CD4-positive, alpha-beta T cell treated with Interleukin-17A for 1 hour (primary cell): Measurements from ENCODE around the gene TIPRL.
"Not testable (repeated sequence)": the region's sequence is repeated elsewhere in the genome, so short reads cannot be mapped to it uniquely, and the experiment has no call there.

Experiments used
- DNase-seq: peaks from one replicate; pipeline ENCODE4 v3.0.0-alpha.2; 2020

TIPRL gene

DNA sequence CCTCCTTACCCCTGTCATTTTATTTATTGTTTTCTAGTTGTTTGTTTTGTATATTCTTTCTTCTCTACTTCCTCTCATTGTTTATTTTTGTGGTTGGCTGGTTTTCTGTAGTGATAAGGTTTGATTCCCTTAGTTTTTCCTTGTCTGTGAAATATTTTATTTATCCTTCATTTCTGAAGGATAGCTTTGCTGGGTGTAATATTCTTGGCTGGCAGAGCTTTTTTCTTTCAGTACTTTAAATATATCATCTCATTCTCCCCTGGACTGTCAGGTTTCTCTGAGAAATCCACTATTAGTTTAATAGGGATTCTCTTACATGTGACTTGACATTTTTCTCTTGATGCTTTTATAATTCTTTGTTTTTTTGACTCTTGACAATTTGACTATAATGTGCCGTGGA, 18.8 kb upstream of the TIPRL start:
- no peak for DNase-seq

DNA sequence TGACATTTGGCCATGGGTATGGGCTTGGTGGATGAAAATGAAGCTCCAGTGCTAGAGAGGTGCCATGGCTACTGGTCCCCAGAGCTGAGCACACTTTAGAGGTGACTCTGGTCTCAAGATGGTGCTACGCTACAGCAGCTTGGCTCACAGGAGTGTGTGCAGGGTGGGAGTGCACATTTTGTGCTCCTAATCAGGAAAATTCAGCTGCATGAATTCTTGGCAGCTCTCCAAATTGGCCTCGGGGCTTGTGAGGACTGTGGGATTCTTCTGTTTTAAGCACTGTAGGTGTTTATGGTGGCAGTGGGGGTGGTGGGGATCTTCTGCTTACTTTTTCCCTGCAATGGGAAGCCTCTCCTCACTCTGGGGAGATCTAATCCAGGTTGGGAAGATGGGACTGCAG, 17.3 kb upstream of the TIPRL start:
- DNase-seq, result no peak

DNA sequence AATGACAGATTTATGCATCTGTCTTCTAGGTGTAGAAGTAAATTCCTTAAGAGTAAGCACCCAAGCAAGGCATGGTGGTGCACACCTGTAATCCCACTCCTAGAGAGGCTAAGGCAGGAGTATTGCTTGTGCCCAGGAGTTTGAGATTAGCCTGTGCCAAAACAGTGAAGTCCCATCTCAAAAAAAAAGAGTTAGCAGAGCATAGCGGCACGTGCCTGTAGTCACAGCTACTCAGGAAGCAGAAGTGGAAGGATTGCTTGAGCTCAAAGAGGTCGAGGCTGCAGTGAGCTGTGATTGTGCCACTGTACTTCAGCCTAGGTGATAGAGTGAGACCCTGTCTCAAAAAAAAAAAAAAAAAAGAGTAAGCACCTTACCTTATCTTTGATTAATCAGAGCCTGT, 15.1 kb upstream of the TIPRL start:
- no peak for DNase-seq

DNA sequence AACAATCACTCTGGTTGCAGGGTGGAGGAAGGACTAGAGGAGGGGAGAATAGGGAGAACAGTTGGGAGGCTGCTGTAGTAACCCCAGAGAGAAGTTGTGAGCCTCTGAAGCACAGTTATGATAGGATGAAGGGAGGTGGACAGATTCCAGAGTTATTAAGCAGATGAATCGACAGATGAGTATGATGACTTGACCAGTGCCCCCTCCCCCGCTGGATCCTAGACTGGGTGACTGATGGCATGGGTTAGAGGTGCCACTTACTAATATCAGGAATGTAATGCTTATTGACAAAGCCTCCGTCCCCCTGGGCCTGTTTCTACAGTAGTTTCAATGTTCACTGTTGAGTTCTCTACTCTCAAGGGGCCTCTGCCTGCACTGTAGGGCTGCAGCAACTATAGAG, 14.0 kb upstream of the TIPRL start:
- no peak for DNase-seq

DNA sequence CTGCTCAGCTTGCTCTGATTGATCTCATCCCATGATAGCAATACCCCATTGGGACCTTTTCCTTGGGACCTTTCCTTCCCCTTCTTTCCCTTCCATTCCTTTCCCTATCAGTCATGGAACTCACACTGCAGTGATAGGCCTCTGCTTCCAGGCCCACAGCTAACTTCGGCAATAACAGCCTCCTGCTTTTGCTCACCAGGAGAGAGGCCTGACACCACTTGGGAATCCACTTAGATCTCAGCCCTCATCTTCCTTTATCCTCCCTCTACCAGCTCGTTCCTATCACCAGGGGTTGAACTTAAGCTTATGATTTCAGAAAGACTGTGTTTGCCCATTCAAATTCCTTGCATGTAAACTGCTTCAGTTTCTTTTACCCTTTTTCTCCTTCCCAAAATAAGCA, 11.0 kb upstream of the TIPRL start:
- DNase-seq, result no peak

DNA sequence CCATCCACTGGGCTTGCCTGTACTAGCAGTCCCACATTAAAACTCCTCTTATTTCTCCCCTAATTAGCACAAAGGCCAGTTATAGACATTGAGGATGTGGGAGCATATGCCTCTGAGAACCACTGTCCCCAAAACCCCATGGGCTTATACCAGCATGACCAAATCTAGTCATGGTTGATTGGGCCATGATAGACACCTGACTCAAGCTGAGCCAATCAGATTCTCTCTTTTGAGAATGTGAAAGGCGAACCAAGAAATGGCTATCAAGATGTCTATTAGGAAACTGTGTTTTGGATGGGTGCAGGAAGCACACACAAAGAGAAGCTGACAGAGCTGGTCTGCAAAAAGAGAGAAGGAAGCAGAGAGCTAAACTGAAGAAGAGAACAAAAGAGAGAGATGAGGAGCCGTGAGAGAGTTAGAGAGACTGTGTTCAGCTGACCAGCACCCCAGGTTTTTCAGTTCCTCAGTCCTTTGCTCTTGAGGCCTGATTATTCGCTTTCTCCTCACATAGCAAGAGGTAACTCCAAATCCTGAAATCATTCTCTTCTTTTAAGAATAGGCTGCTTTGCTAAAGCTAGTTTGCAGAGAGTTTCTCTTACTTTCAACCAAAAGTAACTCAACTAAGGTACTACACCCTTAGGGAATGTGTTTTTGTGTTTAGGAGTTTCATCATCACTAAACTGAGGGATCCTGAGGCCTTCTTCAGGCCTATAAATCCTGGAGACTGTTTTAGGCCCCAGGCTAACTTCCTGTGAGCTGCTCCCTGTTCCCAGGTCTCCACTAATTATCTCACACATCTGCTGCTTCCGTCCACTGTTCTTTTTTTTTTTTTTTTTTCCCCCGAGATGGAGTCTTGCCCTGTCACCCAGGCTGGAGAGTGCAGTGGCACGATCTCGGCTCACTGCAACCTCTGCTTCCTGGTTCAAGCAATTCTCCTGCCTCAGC, 7.9 kb upstream of the TIPRL start:
- no peak for DNase-seq

DNA sequence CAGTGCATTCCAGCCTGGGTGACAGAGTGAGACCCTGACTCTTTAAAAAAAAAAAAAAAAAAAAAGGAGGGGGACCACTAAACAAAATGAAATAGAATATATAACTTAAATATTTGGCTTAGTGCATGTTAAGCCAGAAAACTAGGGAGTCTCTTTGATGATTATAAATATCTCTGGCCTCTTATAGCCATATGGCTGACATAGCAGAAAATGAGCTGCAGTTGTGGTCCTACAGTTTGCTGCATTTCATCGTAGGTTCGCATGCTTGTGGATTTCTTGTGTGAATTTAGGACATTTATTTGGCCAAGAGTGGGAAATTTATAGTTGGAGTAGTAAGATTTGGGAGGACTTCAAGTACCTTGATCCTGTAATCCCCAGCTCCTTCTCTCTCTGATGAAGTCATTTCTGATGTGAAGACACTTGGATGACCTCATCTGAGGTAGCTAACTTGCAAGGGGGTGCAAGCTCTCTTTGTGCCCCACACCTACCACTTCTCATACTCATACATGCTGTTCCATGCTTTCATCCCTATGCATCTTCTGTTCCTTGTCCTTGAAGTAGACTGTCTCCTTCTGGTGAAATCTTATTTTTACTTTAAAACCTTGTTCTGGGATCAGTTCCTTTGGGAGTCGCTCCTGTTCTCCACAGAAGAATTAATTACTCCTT, 6.4 kb upstream of the TIPRL start:
- no peak for DNase-seq

DNA sequence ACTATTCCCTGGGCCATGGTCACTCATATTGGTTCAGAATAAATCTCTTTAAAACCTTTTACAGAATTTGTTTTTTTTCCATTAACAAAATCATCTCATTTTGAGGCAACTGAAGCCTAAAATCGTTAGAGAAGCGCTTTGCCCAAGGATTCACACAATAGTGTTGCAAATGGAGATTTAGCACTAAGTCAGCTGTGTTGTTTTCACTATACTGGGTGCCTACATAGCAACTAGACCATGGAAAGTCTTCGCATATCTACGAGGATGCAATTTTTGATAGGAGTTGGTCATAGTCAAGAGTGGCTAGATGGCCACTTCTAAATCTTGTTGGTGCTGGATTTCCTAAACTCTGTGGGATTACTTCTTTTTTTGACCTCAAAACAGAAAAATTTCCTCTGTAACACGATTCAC, 530 bp upstream of the TIPRL start:
- no peak for DNase-seq

DNA sequence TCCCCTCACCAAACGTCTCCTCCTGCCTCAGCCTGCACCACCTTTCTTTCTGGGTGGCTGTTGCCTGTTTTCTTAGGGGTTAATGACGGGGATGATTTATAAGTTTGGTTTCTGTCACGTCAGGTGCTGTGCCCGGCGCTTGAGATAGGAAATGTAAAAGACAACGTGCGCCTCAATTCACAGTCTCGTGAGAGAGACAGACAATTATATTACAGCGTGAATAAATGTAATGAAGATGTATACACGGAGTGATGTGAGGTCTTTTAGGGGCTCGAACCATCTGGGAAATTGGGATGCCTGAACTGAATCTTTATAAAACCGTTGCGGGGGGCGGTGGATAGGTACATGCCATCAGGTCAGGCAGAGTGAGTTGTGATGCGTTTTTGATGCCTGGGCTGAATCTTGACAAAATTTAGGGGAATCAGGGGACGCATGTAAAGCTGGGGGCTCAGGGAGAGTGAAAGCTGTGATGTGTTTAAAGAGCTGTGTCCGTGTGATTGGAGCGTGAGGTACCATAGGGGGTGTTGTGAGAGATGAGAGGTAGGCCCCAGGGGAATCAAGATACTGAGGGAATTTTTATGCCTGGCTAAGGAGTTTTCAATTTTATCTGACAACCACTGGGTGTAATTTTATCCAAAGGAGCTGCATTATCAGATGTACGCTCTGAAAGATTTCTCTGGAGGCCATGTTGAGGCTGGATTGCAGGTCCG, 831 bp downstream of the TIPRL start:
- DNase-seq, result peak; percentile 12

DNA sequence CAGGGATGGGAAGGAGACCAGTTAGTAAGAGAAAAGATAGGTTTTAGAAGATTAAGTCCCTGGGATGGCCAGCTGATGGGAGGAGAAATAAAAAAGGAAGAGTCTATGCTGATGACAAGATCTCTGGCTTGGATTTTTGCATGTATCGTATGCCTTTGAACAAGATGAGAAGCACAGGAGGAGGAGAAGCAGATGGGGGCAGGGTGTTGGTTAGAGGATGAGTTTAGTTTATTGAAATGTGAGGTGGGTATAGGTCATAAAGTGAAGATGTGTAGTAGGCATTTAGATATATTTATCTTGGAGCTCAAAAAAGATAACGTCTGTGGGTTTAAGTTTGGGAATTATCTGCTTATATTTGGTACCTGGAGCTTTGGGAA, 1.4 kb downstream of the TIPRL start:
- peak; percentile 7 for DNase-seq

DNA sequence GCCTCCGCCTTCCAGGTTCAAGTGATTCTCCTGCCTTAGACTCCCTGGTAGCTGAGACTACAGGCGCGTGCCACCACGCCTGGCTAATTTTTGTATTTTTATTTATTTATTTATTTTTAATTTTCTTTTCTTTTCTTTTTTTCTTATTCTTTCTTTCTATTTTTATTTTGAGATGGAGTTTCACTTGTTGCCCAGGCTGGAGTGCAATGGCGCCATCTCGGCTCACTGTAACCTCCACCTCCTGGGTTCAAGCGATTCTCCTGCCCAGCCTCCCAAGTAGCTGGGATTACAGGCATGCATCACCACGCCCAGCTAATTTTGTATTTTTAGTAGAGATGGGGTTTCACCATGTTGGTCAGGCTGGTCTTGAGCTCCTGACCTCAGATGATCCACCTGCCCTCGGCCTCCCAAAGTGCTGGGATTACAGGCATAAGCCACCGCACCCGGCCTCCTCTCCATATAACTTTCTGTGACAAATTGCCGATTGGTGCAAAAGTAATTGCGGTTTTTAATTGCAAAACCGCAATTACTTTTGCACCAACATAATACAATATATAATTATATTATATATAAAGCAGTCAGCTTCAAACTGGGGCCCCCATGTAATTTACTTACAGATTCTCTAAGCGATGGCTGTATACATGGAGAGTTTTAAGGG, 2.4 kb downstream of the TIPRL start:
- not testable (repeated sequence) for DNase-seq

DNA sequence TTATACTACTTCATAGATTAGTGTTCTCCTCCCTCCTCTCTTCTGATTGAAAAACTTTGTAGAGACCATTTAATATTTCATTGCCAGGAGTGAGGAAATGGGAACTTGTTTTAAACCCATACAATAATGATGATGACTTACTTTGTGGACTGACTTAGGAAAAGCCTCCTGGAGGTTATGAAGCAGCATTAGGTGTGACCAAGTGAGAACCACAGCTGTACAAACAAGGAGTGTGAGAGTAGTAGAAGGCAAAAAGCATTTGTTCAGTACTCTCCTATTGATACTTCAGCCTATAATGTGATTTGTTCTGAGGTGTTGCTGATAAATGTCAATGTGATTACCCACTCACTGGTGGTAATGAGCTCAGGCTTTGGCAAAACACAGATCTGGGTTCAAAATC, 8.4 kb downstream of the TIPRL start:
- DNase-seq, result no peak

DNA sequence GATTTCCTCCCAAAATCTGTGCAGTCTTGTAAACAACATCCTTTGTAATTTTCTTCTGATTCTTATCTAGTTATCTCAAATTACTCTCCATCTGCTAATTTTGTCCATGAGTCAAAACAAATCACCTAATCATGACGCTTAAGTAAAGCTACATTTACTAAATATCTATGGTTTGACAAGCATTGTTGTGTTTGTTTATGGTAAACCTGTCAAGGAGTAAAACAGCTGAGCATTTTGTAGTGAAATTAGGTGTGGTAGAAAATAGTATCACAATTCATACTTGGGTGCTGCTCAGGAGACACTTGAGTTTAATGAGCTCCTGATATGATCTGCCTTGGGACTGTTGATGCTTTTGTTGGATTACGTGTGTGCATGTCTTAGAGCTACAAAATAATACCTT, 11.6 kb downstream of the TIPRL start:
- DNase-seq, result no peak

DNA sequence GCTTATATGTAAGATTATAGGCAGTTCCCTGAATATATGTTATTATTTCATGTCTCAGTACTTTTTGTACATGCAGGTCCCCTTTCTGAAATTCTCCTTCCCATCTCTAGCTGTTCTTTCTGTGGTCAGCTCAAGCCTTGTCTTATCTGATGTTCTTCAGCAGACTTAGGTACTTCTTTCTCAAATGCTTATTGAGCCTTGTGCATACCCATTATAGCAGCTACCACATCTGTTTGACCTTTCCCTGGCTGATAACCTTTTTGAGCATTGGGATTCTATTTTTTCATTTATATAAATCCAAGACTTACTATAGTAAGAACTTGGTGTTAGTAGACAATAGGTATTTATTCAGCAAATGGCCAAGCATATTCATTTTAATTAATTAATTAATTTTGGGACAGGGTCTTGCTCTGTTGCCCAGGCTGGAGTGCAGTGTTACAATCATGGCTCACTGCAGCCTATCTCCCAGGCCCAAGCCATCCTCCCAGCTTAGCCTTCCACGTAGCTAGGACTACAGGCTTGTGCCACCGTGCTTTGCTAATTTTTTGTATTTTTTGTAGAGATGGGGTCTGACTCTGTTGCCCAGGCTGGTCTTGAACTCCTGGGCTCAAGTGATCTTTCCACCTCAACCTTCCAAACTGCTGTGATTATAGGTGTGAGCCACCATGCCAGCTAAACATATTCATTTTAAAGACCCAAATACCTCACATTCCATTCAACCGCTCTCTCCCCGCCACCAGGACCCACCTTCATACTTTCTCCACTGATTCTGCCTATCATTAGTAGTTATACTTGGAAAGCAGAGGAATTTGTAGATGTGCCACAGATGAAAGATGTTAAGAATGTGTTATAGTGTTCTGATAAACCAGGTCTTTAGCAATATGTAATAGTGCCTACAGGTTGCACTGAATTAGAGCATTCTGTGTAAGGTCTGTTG, 16.7 kb downstream of the TIPRL start:
- DNase-seq, result no peak

DNA sequence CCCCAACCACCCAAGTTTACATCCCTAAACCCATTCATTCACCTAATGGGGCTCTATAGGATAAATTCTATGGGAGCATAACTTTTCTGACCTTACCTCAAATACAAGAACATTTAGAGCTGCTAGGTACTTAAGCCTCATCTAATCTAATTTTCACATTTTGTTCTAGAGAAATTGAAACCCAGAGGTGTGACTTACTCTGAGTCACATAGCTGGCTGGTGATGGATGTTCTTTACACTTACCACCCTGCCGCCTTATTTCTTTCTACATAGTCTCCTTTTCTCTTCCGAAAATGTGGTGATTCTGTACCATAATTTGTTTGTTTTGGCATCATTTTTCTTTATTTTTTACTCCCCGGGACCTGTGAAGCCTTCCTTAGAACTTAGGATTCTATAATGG, 20.3 kb downstream of the TIPRL start:
- DNase-seq, result no peak

DNA sequence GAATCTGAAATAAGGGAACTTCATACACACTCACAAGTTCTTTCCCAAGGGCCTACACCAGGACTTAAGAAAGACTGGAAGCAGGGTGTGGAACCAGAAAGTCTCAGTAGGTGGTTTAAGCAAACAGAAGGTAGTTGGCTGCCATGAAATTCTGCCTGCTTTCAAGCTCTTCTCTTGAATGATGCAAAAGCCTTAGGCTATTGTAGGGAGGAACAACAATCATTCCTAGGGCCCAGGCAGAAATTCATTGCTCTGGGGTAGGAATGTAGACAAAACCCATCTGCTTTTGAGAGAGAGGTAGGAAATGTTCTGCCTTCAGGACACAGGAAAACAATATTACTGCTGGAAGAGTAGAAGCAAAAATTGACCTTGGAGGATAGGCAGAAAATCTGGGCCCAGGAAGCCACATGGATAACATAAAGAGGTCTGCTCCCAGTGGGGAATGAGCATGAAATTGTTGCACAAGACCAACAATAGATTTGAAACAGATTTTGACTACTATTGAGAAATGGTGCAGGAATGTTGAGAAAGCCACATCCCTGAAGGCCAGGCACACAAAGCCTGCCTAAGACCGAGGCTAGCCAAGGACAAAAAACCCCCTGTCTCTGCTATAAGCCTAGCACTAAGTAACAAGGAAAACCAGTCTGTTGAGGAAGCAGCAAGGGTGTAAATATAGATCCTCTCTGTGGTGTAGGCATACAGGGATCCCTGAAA, 24.3 kb downstream of the TIPRL start:
- DNase-seq, result no peak

DNA sequence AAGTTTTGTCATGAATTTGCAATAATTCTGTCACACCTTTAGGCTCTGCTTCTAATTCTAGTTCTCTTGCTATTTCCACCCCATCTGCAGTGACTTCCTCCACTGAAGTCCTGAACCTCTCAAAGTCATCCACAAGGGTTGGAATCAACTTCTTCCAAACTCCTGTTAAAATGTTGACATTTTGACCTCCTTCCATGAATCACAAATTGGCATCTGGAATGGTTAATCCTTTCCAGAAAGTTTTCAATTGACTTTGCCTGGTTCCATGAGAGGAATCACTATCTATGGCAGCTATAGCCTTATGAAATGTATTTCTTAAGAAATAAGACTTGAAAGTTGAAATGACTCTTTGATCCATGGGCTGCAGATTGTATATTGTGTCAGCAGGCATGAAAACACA, 27.3 kb downstream of the TIPRL start:
- DNase-seq, result no peak

DNA sequence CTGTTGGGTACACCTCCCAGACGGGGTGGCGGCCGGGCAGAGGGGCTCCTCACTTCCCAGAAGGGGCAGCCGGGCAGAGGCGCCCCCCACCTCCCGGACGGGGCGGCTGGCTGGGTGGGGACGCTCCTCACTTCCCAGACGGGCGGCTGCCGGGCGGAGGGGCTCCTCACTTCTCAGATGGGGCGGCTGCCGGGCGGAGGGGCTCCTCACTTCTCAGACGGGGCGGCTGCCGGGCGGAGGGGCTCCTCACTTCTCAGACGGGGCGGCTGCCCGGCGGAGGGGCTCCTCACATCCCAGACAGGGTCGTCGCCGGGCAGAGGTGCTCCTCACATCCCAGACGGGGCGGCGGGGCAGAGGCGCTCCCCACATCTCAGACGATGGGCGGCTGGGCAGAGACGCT, 28.9 kb downstream of the TIPRL start:
- DNase-seq, result not testable (repeated sequence)

DNA sequence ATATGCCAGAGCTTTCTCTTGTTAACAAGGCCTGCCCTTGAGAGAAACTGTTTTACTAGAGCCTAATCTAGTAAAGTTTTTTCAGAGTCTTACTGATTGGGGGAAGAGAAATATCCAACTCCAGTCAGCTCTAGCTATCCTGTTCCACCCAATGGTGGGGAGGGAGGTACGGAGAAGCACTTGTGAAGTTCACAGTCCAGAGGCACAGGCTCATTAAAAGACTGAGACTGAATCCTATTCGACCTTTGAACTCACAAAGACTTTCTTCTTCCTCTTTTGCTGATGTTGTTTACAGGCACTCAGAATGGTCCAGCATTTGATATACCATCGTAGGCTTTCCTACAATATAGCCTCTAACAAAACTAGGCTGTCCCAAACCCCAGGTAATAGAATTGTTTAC, 31.6 kb downstream of the TIPRL start:
- DNase-seq, result no peak

DNA sequence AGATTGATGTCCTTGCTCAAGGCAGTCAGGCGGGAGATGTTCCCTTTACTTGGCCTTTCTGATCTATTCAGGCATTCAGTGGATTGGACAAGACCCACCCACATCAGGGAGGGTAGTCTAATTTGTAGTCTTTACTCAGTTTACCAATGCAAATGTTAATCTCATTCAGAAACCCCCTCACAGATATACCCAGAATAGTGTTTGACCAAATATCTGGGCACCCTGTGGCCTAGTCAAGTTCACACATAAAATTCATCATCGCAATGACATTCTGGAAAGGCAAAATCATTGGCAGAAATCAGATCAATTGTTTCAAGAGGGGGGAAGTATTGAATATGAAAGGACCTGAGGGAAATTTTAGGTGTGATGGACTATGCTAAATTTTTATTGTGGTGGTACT, 34.6 kb downstream of the TIPRL start:
- DNase-seq, result no peak

DNA sequence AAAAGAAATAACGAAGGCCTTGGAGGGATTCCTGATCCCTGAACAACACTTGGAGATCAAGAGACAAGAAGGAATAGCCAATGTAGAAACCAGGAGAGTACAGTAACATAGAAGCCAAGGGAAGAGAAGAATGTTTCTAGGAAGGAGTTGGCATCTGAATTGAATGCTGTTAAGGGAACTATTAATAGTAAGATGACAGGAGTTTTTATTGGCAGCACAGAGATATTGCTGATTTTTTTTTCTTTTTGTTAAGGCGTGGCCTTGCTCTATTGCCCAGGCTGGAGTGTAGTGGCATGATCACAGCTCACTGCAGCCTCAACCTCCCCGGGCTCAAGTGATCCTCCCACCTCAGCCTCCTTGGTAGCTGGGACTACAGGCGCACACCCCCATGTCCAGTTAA, 37.4 kb downstream of the TIPRL start:
- no peak for DNase-seq

DNA sequence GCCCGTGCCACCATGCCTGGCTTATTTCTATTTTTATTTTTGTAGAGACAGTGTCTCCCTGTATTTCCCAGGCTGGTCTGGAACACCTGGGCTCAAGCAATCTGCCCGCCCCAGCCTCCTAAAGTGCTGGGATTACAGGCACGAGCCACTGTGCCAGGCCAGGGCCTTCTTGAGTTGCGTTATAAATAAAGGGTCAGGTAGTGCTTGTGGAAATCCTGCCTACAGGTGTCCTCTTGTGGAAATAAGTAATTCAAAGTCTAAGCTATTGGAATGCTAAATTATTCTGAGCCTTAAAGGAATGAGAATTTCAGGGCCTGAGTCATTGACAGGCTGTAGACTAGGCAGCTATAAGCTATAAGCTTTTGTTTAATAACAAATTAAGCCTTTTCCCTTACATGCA, 38.9 kb downstream of the TIPRL start:
- no peak for DNase-seq
